Ovary (tissue), 9 donors: ENCODE measurements around the gene HRC. TPM values are rescaled to one million over a fixed set of nuclear protein-coding genes. Genes with fewer than 3 reads are reported as not detected.
A peak's percentile ranks its signal among the peaks of the same experiment; 100 is the strongest.

ENCODE experiments used
- DNase-seq, 5 donors: peaks; one replicate each; pipeline ENCODE4 v3.0.0-alpha.2; 2019 to 2020
- H3K27ac ChIP-seq, 2 donors: fragments of 200-600 bp; one replicate each; pipeline versions ENCODE4 v1.5.1 to v1.8.0; 2019 to 2022
- H3K27me3 ChIP-seq: fragments of 200-600 bp; one replicate; pipeline ENCODE4 v1.8.0; 2022
- H3K36me3 ChIP-seq: fragments of 200-600 bp; sonication (generic); one replicate; pipeline ENCODE4 v1.5.1; 2019
- H3K4me1 ChIP-seq: one replicate; pipeline ENCODE4 v1.8.1; 2013; ENCODE audit warnings: mild to moderate bottlenecking, moderate library complexity; ENCODE audit not compliant: insufficient read depth
- H3K4me3 ChIP-seq: fragments of 200-600 bp; sonication (generic); one replicate; pipeline ENCODE4 v1.5.1; 2017
- H3K9me3 ChIP-seq, 2 donors: fragments of 200-600 bp in 1 of 2; sonication (generic) in 1 of 2; one replicate each; pipeline versions ENCODE4 v1.5.1 to v1.8.1; 2013 to 2019; ENCODE audit warnings: mild to moderate bottlenecking in 1 of 2, moderate library complexity in 1 of 2
- EP300 ChIP-seq: sonication (generic); formaldehyde crosslinking; IDR thresholded peaks from one replicate; pipeline ENCODE4 v1.6.1; 2017; ENCODE audit warnings: antibody characterized with exemption
- POLR2A ChIP-seq: fragments of 450-650 bp; IDR thresholded peaks from one replicate; pipeline ENCODE4 v1.6.1; 2017; ENCODE audit warnings: antibody characterized with exemption, mild to moderate bottlenecking, moderate library complexity
- WGBS, 3 donors: extraction: QIAGEN DNeasy Blood & Tissue Kit in 1 of 3; methylation state at CpG; one replicate each; pipeline versions ENCODE4 v1.1.5 to v1.1.7; 2013 to 2017; 5-methylcytosine and 5-hydroxymethylcytosine counted together
- intact Hi-C, 4 donors: fragments of 100-400 bp; cut with DNase I; formaldehyde crosslinking; loops; one replicate each; pipeline versions ENCODE4 v1.11.0 to v1.15.1; 2022 to 2023
- polyA plus RNA-seq, 2 donors: library from polyadenylated mRNA; stranded (reverse); fragments of 200-250 nt in 1 of 2; fragments of 350-450 nt in 1 of 2; fragmentation: Illumina TruSeq in 1 of 2; extraction: RNeasy Lipid Tissue Mini Kit (QIAGEN cat#74804) in 1 of 2; gene quantifications; one replicate each; pipeline ENCODE4 v1.2.3, GENCODE V29; 2013 to 2014
- total RNA-seq, 7 donors: library from RNA; depleted of rRNA in 2 of 7; stranded (reverse); fragments of >200 nt in 2 of 7; fragmentation: NEBNext Ultra II Directional in 3 of 7; extraction: Animal tissue kit (Norgen Biotek cat#: 25700) in 3 of 7; gene quantifications; one replicate each; pipeline versions ENCODE4 v1.1.0 to v1.2.4, GENCODE V29; 2016 to 2023
- TF ChIP-seq, protein P1 (sequence below), 3 donors: fragments of 450-650 bp in 2 of 3; fragments of 200-600 bp in 1 of 3; IDR thresholded peaks; one replicate each; pipeline versions ENCODE4 v1.5.1 to v1.8.0; 2016 to 2022; ENCODE audit warnings: antibody characterized with exemption in 3 of 3, mild to moderate bottlenecking in 1 of 3
- donor health status: DM: no; HTN: no; CAD: no; lungs with moderate emphysema.
- donor health status: DM: no; HTN: no; CAD: no.
- donor health status: Bipolar disorder and iron deficiency.
- donor health status: DM: yes; HTN: yes; CAD: no.
- donor health status: DM: no; HTN: no; CAD: no.
- donor health status: DM: yes; HTN: yes; CAD: no.

The HRC gene
- total and polyA plus RNA-seq, 9 donors = 0.36 to 10.5 (median 2.2) TPM

GRCh38 chr19:49161987-49162386 is 6.8 kb upstream of the HRC start:
- whole genome bisulfite sequencing, 3 donors = 57 to 68% (median 66%) methylated on average over 4 of the region's 4 CpGs
- no peaks in the 10 kb centered on the region for H3K36me3 ChIP-seq

GRCh38 chr19:49160450-49161189 is 5.4 kb upstream of the HRC start:
- H3K9me3 ChIP-seq = no peaks in the 10 kb centered on the region
- no peaks in the 10 kb centered on the region for H3K27me3 ChIP-seq
- TF ChIP-seq POLR2A (no peak), EP300 (no peak)
- TF ChIP-seq, protein P1, sequence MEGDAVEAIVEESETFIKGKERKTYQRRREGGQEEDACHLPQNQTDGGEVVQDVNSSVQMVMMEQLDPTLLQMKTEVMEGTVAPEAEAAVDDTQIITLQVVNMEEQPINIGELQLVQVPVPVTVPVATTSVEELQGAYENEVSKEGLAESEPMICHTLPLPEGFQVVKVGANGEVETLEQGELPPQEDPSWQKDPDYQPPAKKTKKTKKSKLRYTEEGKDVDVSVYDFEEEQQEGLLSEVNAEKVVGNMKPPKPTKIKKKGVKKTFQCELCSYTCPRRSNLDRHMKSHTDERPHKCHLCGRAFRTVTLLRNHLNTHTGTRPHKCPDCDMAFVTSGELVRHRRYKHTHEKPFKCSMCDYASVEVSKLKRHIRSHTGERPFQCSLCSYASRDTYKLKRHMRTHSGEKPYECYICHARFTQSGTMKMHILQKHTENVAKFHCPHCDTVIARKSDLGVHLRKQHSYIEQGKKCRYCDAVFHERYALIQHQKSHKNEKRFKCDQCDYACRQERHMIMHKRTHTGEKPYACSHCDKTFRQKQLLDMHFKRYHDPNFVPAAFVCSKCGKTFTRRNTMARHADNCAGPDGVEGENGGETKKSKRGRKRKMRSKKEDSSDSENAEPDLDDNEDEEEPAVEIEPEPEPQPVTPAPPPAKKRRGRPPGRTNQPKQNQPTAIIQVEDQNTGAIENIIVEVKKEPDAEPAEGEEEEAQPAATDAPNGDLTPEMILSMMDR (IDR thresholded peaks at IDR 0.05) = no peak
- no peak overlapping the region for H3K4me3 ChIP-seq
- peaks cover 3% of the 10 kb centered on the region for H3K4me1 ChIP-seq
- H3K27ac ChIP-seq = no peak overlapping the region
- no peak for DNase-seq
- intact Hi-C loops = no loop called here
- no peaks in the 10 kb centered on the region for H3K36me3 ChIP-seq
- WGBS, 3 donors = 92 to 93% (median 92%) methylated on average over 13 of the region's 13 CpGs

More at GRCh38 chr19:49161987-49162386, 6.8 kb upstream of the HRC start:
- intact Hi-C loops = no loop called here
- Histone ChIP-seq H3K4me3 (no peak overlapping the region), H3K27me3 (no peaks in the 10 kb centered on the region), H3K9me3 (no peaks in the 10 kb centered on the region), H3K4me1 (peaks cover 3% of the 10 kb centered on the region), H3K27ac (no peak overlapping the region)
- no peak for DNase-seq
- TF ChIP-seq POLR2A (no peak), EP300 (no peak)
- TF ChIP-seq, protein P1 (IDR thresholded peaks at IDR 0.05) = no peak

GRCh38 chr19:49157445-49158224 is 2.4 kb upstream of the HRC start, which contains the start of gene TRPM4:
TSS of gene TRPM4 (plus strand) at chr19:49157792. CDS start at chr19:49157867, 75 bp downstream.
- TF ChIP-seq EP300 (no peak), POLR2A (no peak)
- TF ChIP-seq, protein P1 (IDR thresholded peaks at IDR 0.05) = no peak
- WGBS, 3 donors = 1 to 2% (median 1%) methylated on average over 25 to 41 of the region's 41 CpGs
- H3K4me3 ChIP-seq = peak within 1 kb of the TSS; percentile 58
- no peak within 1 kb of the TSS for H3K27ac ChIP-seq
- peaks cover 3% of the 10 kb centered on the region for H3K4me1 ChIP-seq
- no peaks in the 10 kb centered on the region for H3K36me3 ChIP-seq
- H3K27me3 ChIP-seq = no peaks in the 10 kb centered on the region
- intact Hi-C loops = no loop called here
- DNase-seq = peak; percentile 30 to 78 (median 74)
- no peaks in the 10 kb centered on the region for H3K9me3 ChIP-seq

GRCh38 chr19:49155820-49156346 is 687 bp upstream of the HRC start:
- 30 to 40% (median 37%) methylated on average over 4 of the region's 4 CpGs for WGBS, 3 donors
- no peak for TF ChIP-seq POLR2A
- TF ChIP-seq, protein P1 (IDR thresholded peaks at IDR 0.05) = no peak
- no peak for TF ChIP-seq EP300
- no peak overlapping the region for H3K4me3 ChIP-seq
- peak overlapping the region in 1 of 2 donors; percentile 20 for H3K27ac ChIP-seq
- DNase-seq = no peak
- no peaks in the 10 kb centered on the region for H3K9me3 ChIP-seq
- H3K36me3 ChIP-seq = no peaks in the 10 kb centered on the region
- no peaks in the 10 kb centered on the region for H3K27me3 ChIP-seq
- peaks cover 3% of the 10 kb centered on the region for H3K4me1 ChIP-seq
- intact Hi-C loops = no loop called here
